NCI-H226 (cell line): ENCODE measurements around the gene KIAA1671.
"Not testable (repeated sequence)": the region's sequence is repeated elsewhere in the genome, so short reads cannot be mapped to it uniquely, and the experiment has no call there.

Experiments used
- DNase-seq: peaks from one replicate; pipeline ENCODE4 v3.0.0-alpha.2; 2015

Gene KIAA1671

GRCh38 chr22:25177226-25177625 lies 224.7 kb downstream of the KIAA1671 start:
- DNase-seq: no peak

DNA sequence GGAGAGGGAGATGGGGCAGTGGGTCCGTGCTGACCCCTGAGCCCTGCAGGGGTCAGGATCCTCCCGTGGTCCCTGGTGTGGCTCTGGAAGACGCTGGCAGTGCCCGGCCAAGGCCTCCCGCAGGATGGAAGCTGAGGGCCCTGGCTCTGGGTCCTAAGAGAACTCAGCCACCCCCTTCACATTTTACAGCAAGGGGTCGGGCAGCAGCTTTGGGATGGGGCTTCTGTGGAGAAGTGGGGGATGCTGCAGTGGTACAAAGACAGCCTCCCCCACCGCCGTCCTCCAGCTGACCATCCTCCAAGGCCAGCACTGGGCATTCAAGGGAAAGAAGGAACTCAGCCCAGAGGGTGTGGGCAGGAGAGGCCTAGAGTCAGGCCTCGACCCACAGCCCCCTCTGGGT lies 225.4 kb downstream of the KIAA1671 start:
- no peak for DNase-seq

DNA sequence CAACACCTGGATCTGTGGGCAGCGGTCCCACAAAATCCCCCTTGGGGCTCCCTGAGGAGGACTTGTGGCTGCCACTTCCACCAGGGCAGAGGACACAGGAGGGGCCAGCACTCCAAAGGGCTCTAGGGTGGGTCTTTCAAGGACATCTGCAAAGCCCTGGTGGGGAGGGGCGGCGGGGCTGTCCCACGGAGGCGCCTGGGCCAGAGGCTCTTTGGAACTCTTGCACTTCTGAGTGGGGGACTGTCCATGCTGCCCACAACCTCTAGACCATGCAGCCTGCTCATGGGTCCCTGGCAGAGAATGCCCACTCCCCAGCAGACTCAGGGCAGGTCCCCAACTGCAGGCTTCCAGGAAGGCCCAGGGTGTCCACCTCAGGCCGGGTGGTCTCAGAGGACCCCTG lies 225.8 kb downstream of the KIAA1671 start:
- not testable (repeated sequence) for DNase-seq

DNA sequence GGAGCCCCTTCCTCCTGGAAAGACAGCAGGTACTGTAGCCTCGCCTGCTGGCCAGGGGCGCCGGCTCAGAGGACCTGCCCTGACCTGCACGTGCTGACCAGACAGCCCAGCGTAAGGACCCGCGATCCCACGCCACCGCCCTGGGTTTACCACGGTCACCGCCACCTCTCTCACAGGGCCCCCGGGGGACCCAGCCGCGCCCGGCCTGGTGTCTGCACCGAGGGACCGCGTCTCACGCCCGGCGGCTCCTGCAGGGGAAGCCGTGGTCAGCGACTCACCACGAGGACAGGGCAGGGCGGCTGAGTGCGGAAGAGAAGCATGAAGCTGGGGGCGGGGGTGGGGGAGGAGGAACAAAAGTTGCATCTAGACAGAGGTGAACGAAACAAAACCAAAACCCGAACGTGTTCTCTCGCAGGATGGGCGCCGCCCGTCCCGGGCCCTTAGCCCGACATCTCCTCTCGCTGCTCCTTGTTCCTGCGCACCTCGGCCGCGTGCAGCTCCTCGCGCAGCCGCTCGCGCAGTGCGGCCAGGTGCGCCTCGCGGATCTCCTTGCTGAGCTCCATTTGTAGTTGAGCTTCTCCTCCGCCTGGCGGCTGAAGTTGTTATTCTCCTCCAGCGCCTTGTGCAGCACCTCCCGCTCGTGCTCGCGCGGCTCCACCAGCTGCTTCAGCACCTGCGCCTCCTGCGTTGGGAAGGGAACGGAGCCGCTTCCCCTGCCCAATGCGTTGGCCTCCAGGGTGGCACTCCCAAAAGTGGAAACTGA lies 226.5 kb downstream of the KIAA1671 start:
- not testable (repeated sequence) for DNase-seq

GRCh38 chr22:25182131-25183110 lies 229.9 kb downstream of the KIAA1671 start:
- DNase-seq: no peak

DNA sequence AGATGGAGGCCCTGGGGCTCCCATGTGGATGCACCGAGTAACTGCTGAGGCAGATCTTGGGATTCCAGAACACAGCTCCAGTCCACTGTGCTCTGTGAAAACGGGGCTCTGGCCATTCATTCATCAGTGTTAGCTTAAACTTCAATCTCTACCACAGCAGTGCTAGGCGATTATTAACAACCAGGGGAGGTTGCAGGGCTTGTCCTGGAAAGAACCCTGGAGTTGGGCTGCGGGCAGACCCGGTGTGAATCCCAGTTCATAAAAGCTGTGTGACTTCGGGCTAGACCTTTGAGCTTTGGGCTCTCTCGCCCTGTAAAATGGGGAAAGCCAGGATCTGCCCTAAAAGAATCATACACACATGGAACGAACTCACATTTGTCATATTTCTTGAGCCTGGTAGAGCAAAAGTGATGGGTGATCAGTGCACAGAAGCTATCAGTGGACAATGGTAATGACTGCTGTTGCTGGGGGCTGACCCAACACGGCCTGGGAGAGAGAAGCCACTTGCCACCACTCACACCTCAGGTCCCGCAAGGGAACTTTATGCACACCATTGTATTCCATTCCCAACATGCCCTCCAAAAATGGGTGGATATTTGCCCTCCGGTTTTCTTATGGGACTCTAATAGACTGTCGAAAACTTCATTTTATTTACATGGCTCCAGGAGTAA lies 231.6 kb downstream of the KIAA1671 start:
- DNase-seq: no peak

DNA sequence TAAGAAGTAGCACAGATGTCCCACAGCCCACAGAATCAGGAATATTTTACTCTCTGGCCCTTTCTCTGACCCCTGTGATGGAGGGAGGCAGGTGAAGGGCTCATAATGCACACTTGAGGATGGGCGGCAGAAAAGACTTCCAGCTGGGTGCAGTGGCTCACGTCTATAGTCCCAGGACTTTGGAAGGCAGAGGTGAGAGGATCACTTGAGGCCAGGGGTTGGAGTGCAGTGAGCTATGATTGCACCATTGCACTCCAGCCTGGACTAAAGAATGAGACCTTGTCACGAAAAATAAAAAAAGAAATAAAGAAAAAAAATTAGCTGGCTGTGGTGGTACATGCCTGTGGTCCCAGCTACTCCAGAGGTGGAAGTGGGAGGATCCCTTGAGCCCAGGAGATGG lies 233.6 kb downstream of the KIAA1671 start:
- DNase-seq: no peak

DNA sequence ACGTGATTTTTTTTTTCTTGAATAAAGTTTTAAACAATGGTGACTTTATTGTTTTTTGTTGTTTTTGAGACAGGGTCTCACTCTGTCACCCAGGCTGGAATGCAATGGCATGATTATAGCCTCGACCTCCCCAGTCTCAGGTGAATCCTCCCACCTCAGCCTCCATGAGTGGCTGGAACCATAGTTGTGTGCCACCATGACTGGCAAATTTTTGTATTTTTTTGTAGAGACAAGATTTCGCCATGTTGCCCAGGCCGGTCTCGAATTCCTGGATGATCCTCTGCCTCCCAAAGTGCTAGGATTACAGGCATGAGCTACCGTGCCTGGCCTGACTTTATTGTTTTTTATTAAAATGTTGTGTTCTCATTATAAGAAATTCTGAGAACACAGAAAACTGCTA lies 235.0 kb downstream of the KIAA1671 start:
- DNase-seq: no peak

- DNase-seq: no peak
Observed at GRCh38 chr22:25192406-25192805, 239.9 kb downstream of the KIAA1671 start.

DNA sequence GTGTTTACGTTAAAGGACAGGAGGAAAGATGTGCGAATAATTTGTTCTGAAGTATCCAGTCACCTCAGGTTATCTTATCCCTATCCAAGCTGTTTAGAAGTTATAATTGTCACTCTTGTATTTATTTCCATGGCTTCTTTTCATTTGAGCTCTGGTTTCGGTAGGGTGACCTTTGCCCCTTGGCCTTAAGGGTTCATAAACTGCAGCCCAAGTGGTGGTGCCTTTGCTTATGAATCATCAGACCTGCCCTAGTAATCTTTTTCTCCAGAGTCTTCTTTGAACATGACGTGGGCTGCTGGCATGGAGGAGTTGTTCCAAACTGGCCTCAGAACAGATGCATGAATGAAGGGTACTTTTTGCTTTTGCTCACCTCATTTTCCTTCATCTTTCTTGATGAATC lies 240.6 kb downstream of the KIAA1671 start:
- DNase-seq: no peak

- no peak for DNase-seq
Observed at GRCh38 chr22:25193548-25193947, 241.0 kb downstream of the KIAA1671 start.

- no peak for DNase-seq
Observed at GRCh38 chr22:25196326-25196725, 243.8 kb downstream of the KIAA1671 start.

- no peak for DNase-seq
Observed at GRCh38 chr22:25197340-25197739, 244.8 kb downstream of the KIAA1671 start.

DNA sequence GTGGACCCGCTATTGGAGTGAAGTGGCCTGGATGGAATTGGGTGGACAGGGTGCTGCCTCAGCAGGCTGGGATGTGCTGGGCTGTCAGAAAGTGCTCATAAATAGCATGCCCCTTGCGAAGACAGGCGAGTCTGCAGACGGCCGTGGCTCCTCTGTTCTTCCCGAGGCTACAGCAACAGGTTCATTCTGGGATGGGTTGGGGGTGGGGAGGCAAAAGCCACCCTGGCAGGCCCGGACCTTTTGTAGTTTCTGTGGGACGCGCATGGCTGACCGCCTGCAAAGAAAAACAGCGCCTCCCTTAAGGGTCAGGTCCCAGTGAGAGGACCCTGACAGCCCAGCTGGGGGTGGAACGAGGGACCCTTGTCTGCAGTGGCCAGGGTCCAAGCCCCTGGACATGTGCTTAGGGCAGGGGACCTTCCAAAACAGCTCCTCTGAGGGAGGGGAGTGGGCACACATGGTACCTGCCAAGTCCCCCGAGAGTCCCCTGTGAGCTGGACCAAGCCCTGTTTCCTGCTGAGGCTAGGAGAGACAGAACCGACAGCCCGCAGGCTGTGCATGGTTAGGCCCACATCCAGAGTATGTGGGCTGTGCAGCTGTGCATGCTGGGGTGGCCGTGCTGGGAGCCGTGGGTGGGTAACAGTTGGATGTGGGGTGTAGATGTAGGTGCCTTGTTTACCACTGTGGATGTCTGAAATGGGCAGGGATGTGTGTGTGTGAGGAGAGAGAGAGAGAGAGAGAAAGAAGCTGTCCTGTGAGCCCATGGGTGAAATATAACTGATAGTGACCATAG lies 247.4 kb downstream of the KIAA1671 start, which contains the start of gene CRYBB3:
TSS of gene CRYBB3 (plus strand) at position 128 of the 790 bp plus-strand sequence. CDS start 1,539 bp downstream, outside the sequence.
- DNase-seq: no peak

GRCh38 chr22:25200967-25201366 lies 248.5 kb downstream of the KIAA1671 start:
- no peak for DNase-seq

DNA sequence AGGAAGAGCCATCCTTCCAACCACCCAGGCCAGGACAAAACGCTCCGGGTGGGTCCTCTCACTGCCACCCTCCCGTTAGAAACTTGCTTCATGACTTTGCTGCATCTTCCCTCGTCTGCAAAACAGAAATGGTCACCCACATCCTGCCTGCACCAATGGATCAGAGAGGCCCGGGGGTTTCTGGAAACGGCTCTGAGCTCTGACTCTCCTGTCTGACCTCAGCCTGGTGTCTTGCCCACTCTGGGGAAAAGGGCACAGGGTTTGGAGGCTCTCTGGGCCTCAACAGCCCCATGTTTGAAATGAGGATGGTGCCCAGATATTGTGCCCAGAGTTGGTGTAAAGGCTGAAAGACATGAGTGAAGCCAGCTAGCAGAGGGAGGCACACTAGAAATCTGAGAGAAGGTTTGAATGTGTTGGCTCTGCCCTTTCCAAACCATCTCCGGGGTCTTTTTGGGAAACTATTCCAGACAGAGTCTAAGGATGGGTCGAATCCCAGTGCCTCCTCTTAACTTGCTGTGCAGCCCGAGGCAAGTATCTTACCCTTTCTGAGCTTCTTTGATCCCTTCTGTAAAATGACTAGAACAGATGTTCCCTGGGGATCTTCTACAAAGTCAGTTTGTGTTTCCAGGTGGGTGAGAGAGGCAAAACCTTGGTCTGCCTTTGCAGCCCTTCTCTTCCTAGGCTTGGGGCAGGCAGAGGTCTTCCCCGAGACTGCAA lies 249.2 kb downstream of the KIAA1671 start:
- no peak for DNase-seq

DNA sequence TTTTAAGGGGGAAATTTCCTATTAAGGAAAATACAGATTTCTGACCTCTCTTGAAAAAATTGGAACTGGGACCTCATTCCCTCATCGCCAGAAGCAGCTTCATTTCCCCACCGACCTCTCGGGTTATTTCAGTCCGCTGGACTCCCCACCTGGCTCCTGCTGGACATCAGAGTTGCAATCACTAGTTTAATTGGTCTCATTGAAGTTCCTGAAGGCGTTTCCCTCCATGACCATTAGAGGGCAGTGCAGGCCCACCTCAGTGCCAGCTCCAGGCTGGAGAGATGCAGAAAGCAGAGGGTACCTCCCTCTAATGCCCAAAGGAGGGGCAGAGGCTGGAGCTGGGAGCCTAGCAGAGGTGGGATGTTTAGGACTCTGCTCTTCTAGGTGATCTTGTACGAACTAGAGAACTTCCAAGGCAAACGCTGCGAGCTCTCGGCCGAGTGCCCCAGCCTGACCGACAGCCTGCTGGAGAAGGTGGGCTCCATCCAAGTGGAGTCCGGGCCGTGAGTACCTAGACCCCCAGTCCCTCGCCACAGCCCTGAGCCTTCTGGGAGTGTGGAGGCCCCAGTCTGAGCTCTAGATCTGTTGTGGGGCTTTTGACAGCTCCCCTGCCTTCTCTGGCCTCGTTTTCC lies 249.9 kb downstream of the KIAA1671 start:
- DNase-seq: no peak

DNA sequence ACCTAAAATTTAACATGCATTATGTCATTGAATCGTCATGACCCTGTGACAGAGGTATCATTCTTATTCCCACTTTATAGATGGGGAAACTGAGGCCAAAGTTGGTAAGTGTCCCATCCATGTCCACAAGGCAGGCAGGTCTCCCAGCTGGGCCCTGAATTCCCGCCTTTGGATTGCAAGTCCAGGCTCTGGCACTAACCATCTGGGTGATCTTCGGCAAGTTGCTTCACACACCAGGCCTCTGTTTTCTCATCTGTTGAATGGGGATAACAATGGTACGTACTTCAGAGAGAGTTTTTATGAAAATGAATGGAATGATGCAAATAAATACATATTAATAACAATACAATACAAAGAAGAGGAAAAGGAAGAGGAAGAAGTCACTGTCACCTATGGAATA lies 250.6 kb downstream of the KIAA1671 start:
- DNase-seq: no peak

- DNase-seq: not testable (repeated sequence)
Observed at GRCh38 chr22:25204547-25204946, 252.0 kb downstream of the KIAA1671 start.

GRCh38 chr22:25205847-25206246 lies 253.3 kb downstream of the KIAA1671 start:
- no peak for DNase-seq

DNA sequence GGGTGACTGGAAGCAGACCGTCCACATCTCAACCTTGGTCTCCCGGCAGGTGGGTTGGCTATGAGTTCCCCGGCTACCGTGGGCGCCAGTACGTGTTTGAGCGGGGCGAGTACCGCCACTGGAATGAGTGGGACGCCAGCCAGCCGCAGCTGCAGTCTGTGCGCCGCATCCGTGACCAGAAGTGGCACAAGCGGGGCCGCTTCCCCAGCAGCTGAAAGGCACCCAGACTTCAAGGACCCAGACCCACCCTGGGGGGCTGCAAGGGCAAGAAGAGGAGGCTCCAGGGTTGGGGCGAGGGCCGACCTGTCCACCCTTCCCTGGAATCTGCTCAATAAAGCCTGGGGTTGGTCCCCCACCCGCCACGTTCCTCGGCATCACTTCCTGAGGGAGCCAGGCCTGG lies 254.5 kb downstream of the KIAA1671 start:
- no peak for DNase-seq
